Stomach (tissue), 4 donors: ENCODE data around the gene KCNH6.

Source experiments
- POLR2A ChIP-seq, 4 donors: fragments of 450-650 bp; IDR thresholded peaks; one replicate each; pipeline ENCODE4 v1.6.1; 2016; ENCODE audit warnings: antibody characterized with exemption in 4 of 4, control low read depth in 2 of 4, mild to moderate bottlenecking in 1 of 4, moderate library complexity in 1 of 4
- TF ChIP-seq, protein P1 (sequence below), 7 experiments: fragments of 450-650 bp in 4 of 7; fragments of 200-600 bp in 3 of 7; sonication (generic) in 3 of 7; IDR thresholded peaks; one replicate each; pipeline ENCODE4 v1.5.1; 2016 to 2019; ENCODE audit warnings: antibody characterized with exemption in 7 of 7, control low read depth in 2 of 7, mild to moderate bottlenecking in 1 of 7

DNA sequence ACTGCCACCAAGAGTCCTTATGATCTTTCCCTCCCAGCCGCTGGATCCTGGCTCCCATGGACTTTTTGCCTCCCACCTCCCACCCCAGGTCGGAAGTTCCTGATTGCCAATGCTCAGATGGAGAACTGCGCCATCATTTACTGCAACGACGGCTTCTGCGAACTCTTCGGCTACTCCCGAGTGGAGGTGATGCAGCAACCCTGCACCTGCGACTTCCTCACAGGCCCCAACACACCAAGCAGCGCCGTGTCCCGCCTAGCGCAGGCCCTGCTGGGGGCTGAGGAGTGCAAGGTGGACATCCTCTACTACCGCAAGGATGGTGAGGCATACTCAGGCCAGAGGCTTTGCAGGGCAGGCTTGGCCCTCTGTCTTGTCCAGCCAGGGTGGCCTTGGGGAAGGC, 893 bp downstream of the KCNH6 start:
- TF ChIP-seq, protein P1, sequence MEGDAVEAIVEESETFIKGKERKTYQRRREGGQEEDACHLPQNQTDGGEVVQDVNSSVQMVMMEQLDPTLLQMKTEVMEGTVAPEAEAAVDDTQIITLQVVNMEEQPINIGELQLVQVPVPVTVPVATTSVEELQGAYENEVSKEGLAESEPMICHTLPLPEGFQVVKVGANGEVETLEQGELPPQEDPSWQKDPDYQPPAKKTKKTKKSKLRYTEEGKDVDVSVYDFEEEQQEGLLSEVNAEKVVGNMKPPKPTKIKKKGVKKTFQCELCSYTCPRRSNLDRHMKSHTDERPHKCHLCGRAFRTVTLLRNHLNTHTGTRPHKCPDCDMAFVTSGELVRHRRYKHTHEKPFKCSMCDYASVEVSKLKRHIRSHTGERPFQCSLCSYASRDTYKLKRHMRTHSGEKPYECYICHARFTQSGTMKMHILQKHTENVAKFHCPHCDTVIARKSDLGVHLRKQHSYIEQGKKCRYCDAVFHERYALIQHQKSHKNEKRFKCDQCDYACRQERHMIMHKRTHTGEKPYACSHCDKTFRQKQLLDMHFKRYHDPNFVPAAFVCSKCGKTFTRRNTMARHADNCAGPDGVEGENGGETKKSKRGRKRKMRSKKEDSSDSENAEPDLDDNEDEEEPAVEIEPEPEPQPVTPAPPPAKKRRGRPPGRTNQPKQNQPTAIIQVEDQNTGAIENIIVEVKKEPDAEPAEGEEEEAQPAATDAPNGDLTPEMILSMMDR (IDR thresholded peaks at IDR 0.05), result no peak
- no peak for TF ChIP-seq POLR2A (IDR thresholded peaks at IDR 0.05)
